GM12872 (cell line): ENCODE results near the gene GPHA2.

Experiments
- CTCF ChIP-seq: IDR thresholded peaks from 3 replicates; pipeline ENCODE4 v1.5.1; 2011; ENCODE audit warnings: low read depth, mild to moderate bottlenecking, low read length, moderate library complexity; ENCODE audit not compliant: insufficient read depth

The GPHA2 gene

GRCh38 chr11:64898076-64898445 lies 37.6 kb downstream of the GPHA2 start:
- no peak for TF ChIP-seq CTCF

GRCh38 chr11:64897381-64898075 lies 38.2 kb downstream of the GPHA2 start:
- no peak for TF ChIP-seq CTCF

DNA sequence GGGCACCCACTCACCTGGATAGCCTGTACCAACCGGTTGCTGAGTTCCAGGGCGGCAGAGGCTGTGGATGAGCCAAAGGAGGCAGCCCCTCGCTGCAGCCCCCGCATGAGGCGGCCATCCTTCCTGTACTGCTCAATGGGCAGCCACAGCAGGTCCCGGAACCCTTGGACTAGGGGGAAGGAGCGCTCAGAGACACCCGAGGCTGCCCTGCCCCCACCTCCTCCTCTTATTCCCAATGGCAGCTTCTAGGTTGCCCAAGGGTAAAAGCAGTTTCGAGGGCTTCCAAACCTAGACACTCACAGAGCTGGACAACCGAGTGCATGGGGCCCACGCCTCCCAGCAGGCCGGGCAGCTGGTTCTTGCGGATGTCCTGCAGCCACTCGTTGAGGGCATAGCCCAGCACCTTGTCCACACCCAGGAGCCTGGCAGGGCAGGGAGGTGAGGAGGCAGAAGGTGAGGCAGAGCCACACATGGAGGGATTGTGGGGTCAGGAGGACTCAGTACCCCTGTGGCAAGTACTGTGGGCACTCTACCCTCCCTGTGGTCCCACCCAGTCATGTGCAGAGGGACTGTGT lies 39.2 kb downstream of the GPHA2 start:
- no peak for TF ChIP-seq CTCF

DNA sequence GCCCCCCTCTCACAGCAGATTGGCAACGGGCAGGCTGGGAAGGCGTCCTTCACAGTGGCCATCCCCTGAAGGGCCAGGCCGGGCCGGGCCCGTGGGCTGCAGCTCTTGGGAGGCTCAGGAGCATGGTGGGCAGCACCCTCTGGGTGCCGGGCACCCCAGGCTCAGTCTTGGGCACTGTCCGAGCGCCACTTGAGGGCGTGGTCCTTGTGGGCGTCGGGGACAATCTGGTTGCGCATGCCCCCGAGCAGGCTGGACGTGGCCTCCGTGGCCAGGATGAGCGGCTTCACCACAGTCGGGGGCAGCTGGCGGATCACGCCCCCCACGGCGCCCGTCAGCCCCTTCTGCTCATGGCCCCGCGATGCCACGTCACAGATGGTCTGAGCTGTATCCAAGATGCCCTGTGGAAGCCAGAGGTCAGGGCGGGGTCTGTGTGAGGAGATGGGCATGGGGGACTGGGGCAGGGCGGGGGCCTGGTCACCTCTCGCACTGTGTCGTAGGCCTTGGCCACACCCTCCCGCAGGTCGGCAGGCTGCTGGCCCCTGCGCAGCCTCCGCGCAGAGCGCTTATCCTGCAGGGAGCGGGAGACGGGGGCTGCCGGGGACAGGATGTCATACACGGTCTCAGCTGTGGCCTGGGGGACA lies 40.8 kb downstream of the GPHA2 start:
- TF ChIP-seq CTCF = no peak

DNA sequence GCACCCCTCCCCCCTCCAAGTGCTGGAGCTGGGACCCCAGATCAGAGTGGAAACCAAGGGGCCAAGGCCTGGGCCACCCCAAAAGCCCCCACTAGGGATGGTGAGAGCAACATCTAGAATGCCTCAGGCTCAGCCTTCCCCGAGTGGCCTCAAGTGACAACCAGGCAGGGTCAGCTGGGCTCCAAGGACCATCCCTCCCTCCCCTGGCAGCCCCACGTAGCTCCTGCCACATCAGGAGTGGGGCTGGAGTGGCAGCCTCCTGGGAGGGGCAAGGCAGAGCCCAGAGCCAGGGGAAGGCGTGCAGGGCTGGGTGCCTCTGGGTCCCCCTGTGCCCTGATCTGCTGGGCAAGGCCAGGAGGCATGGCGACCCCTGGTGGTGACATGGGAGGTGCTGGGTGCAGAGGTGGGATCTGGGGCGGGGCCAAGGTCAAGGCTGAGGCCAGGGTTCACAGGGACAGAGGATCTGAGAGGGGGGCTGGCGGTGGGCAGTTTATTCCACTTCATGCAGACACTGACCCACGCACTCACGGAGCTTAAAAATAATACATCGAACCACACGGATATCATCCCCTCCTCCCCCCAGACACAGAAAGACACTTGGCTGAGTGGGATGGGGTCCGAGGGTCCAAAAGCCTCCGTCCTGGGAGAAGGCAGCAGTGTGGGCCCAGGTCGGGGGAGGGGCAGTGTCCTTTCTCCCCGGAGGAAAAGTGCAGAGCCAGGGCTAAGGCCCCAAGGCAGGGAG lies 41.5 kb downstream of the GPHA2 start:
- TF ChIP-seq CTCF = peak; percentile 93

DNA sequence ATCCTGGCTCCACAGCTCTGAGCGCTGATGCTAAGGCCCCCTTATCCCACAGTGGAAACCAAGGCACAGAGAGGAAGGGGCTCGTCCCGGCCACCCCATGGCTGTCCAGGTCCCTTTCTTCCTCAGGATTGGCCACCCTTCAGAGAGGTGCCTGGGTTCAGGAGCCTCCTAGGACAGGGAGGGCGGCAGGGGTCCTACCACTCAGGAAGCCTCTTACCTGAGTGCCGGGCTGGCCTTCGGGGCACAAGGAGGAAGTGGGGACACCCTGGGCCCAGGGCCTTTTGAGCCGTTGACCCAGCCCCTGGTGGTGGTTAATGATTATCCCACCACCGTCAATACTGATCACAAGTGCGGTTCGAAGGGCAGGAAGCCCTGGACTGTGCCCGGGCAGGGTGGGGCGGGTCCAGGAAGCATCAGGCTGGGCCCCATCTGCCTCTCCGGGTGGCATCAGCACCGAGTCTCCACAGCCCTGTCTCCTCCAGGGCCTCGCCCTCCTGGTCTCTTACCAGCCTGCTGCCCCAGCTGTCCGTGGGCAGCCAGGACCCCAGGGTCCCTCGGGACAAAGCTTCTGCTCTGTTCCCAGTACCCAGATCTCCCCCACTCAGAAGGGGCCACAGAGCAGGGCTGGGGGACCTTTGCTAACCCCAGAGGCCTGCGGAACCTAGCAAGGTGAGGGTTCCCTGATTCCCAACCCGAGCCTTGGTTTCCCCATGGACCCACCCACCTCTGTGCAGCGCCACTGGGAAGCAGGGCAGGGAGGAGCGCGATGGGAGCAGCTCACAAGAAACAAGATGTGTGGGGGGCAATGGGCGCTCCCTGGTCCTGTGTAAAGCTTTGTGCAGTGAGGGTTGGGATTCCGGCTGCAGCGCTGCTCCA lies 42.3 kb downstream of the GPHA2 start:
- TF ChIP-seq CTCF = no peak
